ENCODE data around the gene GRIK3. TPM values are rescaled to one million over a fixed set of nuclear protein-coding genes. Genes with fewer than 3 reads are reported as not detected.

Gene GRIK3
- total and polyA plus RNA-seq, 2 experiments from 2014 or later: 0.31 to 2.9 TPM

DNA sequence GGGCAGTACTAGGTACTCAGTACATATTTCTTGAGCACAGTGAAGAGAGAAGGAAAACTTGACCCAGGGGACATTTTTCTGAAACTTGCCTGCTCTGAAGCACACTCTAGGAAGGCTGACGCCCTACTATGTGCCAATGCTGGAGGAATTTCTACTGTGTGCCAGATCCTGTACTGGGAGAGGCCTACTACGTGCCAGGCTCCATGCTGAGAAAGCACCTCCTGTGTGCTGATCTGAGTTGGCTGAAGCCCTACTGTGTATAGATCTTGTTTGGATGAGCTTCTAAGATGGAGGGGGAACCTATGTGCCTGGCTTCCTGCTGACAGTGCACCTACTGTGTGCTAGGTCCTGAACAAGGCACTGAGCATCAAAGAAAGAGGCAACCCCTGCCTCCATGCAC, 86.2 kb downstream of the GRIK3 start:
- H3K4me3 Mint-ChIP-seq: no peak overlapping the region
- Histone ChIP-seq H3K27ac (ENCODE audit: low read depth) (no peak overlapping the region), H3K4me2 (no peak overlapping the region), H3K36me3 (ENCODE audit: insufficient read depth) (no peaks in the 10 kb centered on the region), H3K9me2 (ENCODE audit: insufficient read depth) (no peaks in the 10 kb centered on the region), H3K27me3 (ENCODE audit: insufficient read depth) (no peaks in the 10 kb centered on the region), H2AFZ (no peak overlapping the region), H3F3A (replicated peaks; ENCODE audit: low read depth) (no peaks in the 10 kb centered on the region), H3K4me3 (no peak overlapping the region), H4K20me1 (replicated peaks; ENCODE audit: insufficient read depth) (no peaks in the 10 kb centered on the region), H3K79me2 (replicated peaks; ENCODE audit: insufficient read depth) (no peaks in the 10 kb centered on the region), H3K4me1 (ENCODE audit: insufficient read depth) (no peaks in the 10 kb centered on the region)
- DNase-seq (ENCODE audit: low spot score) (no peak), ATAC-seq (no peak)
- H3K27ac Mint-ChIP-seq: no peak overlapping the region
- peaks cover 17% of the 10 kb centered on the region for H3K27me3 Mint-ChIP-seq (ENCODE audit: insufficient read depth, low read depth, poor library complexity)
- TF ChIP-seq JUNB (IDR thresholded peaks at IDR 0.05; ENCODE audit: unreplicated experiment): no peak
- TF ChIP-seq NANOG (IDR thresholded peaks at IDR 0.05; ENCODE audit: borderline replicate concordance): no peak
- TF ChIP-seq ZNF462 (CRISPR knock-in tag; IDR thresholded peaks at IDR 0.05): no peak
- TF ChIP-seq ZNF114 (CRISPR knock-in tag; IDR thresholded peaks at IDR 0.05): no peak
- no peak for TF ChIP-seq ETS1 (IDR thresholded peaks at IDR 0.05)
- no peak for TF ChIP-seq POLR2AphosphoS5 (IDR thresholded peaks at IDR 0.05; ENCODE audit: low read depth)
- TF ChIP-seq, protein P1, sequence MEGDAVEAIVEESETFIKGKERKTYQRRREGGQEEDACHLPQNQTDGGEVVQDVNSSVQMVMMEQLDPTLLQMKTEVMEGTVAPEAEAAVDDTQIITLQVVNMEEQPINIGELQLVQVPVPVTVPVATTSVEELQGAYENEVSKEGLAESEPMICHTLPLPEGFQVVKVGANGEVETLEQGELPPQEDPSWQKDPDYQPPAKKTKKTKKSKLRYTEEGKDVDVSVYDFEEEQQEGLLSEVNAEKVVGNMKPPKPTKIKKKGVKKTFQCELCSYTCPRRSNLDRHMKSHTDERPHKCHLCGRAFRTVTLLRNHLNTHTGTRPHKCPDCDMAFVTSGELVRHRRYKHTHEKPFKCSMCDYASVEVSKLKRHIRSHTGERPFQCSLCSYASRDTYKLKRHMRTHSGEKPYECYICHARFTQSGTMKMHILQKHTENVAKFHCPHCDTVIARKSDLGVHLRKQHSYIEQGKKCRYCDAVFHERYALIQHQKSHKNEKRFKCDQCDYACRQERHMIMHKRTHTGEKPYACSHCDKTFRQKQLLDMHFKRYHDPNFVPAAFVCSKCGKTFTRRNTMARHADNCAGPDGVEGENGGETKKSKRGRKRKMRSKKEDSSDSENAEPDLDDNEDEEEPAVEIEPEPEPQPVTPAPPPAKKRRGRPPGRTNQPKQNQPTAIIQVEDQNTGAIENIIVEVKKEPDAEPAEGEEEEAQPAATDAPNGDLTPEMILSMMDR (conservative IDR thresholded peaks at IDR 0.05; ENCODE audit: low read depth in 2 of 2): no peak
- no peaks in the 10 kb centered on the region for H3K9me3 Mint-ChIP-seq
- peaks cover 32% of the 10 kb centered on the region for H3K4me1 Mint-ChIP-seq
- H3K36me3 Mint-ChIP-seq (ENCODE audit: low read depth): no peaks in the 10 kb centered on the region; the same call in 2 of the 3 replicates
